NCI-H82 treated with DMSO at 0.1 percent for 48 hours (cell line): ENCODE data around the gene PLCB2.
A peak's percentile ranks its signal among the peaks of the same experiment; 100 is the strongest.

Experiments used
- DNase-seq: peaks from one replicate; lab custom pipeline; 2025; ENCODE audit not compliant: unreplicated experiment; lab: John Stamatoyannopoulos, UW

PLCB2 gene

GRCh38 chr15:40342416-40343320 is 34.9 kb upstream of the PLCB2 start:
- no peak for DNase-seq

GRCh38 chr15:40340740-40341400 is 33.1 kb upstream of the PLCB2 start, which contains the start of gene CCDC9B:
TSS of gene CCDC9B (minus strand) at chr15:40340939. CDS start at chr15:40340819, 120 bp downstream.
- peak; percentile 28 for DNase-seq

DNA sequence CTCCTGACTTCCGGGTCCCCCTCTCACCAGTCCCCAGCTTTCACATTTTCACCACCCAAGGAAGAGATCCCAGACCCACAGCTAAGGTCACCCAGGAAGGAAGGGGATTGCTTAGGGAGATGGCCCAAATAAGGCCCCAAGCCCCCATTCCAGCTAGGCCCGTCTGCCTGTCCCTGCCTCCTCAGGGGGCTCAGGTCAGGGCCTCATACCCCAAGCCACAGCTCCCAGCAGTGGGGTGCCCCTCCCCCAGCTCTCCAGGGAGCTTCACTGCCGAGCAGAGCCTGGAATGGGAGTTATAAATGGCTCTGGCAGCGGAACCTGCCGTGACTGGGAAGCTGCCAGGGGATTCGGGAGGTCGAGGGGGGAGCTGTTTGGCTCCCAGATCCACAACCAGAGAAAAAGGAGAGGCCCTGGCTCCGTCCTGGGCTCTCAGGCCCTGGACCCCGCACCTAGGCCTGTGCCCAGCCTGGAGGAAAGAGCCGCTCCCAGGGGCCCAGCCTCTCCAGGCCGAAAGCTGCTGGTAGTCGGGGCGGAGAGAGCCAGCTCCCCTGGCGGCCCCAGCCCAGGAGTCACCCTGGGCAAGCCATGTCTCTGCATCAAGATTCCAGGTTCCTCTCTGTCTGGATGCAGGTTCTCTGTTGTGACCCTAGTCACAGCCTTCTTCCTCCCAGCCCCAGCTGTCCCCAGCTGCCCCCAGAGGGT is 32.5 kb upstream of the PLCB2 start:
- no peak for DNase-seq

DNA sequence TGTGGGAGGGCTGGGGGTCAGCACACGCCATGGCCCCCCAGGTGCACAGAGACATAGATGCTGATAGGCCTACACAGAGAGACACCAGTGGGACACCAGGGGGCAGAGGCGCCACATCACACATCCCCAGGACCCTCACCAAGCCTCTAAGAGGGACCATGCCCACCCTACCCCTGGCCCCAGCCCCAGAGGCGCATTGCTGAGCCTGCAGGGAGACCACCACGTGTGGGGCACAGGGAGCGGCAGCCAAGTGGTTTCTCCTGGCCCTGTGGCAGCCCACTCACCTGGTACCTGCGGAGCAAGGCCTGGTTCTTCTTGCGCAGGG is 31.8 kb upstream of the PLCB2 start:
- no peak for DNase-seq

DNA sequence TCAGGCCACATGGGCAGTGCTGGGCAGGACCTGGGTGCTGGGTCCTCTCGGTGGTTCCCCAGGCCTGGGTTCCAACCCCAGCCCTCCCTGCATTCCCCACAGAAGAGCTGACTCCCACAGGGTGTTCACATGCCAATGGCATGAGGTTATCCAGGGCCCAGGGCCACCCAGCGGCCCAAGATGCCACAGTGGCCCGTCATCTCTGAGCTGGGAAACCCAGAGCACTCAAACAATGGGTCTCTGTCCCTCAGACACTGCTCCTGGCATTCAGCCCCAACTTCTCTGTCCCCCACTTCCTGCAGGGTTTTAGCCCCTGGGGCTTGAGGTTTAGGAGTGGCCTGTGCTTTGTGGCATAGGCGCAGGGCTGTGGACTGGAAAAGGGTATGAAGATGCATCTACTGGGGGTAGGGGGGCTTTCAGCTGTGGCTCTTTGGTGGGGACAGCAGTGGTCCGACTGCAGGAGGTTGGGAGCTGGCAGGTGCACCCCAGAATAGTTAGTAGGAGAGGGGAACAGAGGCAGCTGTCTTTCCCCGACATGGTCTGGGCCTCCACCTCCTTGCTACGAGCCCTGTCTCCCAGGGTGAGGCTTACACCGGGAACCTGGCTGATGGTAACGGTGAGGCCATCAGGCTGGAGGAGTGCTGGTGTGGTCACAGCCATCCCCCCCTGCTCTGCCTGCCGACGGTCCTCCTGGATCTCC is 31.3 kb upstream of the PLCB2 start:
- DNase-seq, result no peak

GRCh38 chr15:40338041-40338657 is 30.4 kb upstream of the PLCB2 start:
- DNase-seq, result no peak

- no peak for DNase-seq
These were observed 29.9 kb upstream of the PLCB2 start for GRCh38 chr15:40337597-40337996.

DNA sequence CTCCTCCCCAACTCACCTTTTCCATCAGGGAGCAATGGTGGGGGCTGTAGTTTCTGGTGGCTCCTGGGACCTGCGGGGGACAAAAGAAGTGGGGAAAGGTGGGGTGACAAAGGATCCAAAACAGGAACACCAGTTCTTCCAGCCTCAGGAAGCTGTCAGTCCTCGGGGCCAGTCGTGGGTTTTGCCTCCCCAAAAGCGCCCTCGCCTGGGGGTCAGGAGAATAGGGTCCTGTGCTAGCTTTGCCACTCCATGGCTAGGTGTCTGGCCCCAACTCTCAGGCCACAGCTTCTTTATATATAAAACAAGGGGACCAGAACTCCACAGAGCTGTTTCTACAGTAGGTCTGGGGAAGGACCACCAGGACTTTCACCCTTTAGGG is 29.0 kb upstream of the PLCB2 start:
- DNase-seq, result no peak

DNA sequence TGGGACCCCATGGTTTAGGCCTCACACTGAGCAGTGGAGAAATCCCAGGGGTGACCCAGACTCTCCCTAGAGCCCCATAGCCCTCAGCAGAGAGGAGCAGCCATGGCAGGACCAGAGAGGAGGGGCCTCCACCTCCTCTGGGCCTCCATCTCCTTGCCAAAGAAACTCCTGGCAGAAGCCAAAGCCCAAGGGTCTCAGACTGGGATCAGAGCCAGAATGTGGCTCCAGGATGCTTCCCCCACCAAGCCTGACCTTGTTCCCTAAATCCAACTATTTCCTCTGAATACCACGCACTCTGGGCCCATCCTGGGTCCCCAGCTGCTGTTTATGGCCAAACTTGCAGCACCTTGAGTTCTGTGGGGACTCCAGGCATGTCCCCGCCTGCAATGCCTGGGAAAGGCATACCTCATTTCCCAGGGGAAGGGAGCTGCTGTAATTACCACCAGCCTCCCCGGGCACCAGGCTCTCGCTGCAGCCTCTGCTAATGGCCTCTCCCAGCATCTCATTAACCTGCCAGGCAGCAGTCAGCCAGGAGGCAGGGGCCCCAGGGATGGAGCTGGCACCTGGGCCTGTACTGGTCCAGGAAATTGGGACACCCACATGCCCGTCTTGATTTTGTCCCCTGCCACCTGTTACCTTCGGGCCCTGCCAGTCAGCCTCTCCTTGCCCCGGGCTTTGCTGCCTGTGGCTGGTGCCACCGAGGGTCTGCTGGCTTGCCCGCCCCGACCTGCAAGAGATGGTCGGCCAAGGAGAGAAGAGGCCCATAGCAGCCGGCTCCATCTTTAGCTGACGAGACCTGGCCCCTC is 28.4 kb upstream of the PLCB2 start:
- no peak for DNase-seq

DNA sequence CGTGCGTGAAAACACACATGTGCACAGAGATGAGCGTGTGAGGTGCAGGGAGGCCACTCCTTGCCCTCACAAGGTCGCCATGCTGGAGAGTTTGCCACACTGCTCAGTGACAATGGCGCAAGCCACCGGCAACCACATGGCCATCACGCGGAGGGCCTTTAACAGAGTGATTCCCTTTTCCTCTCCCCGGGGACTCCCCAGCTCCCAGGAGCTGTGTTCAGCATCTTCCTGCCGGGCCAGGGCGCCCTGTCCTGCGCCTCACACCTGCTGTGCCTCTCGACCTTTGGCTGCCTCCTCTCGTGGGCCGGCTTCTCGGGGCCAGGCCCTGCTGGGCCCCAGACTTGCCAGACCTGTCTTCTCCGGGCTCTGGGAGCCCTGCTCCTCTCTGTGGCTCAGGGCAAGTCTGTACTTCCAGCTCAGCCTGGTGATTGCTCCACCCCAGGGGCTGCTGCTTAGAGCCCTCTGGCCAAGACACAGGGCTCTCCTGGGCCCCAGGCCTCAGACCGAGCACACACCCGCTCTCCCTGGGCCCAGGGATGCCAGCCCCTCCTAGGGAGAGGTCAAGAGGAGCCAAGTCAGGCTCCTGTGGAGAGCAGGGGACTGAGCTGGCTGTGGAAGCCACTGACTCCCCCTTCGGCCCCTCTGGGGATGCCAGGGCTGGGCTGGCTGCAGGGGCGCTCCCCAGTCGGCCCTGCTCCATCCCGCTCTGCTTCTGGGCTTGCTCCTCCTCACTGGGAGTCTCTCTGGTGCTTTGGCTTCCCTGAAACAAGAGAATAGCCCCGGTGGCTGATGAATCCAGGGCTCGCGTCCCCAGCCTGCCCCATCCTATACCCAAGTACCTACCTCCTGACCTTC is 27.4 kb upstream of the PLCB2 start:
- no peak for DNase-seq

GRCh38 chr15:40334541-40334940 is 26.8 kb upstream of the PLCB2 start:
- DNase-seq, result no peak

- peak; percentile 41 for DNase-seq
These were observed 26.3 kb upstream of the PLCB2 start for GRCh38 chr15:40333922-40334492.

DNA sequence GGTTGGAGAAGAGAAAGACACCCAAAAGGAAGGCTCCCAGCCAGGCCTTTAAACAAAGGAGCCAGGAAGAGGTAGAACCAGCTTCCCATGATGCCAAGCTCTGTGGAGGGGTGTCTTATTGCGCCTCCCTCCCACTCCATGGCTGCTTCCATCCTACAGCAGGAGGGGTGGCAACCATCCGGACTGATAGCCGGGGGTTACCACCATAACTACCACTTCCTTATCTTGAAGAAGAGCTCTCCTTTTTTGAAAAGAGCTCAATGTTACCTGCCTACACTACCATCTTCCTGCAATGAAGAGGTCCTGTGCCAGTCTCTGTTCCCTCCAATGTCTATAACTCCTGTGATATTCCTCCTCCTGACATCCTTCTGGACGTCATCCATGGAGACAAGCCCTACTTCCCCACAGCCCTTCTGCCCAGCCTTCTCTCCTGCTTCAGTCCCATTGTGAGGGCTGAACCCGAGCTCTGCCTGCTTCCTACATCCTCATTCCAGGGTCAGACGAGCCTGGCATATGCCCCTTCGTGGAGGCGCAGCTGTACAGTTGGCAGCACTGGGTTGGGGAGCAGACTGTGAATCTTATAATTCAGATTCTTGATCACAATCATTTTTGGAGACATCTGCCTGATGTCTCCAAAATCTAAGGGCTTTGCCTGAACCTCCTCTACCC is 24.5 kb upstream of the PLCB2 start:
- DNase-seq, result no peak

GRCh38 chr15:40331637-40332036 is 23.9 kb upstream of the PLCB2 start:
- no peak for DNase-seq

DNA sequence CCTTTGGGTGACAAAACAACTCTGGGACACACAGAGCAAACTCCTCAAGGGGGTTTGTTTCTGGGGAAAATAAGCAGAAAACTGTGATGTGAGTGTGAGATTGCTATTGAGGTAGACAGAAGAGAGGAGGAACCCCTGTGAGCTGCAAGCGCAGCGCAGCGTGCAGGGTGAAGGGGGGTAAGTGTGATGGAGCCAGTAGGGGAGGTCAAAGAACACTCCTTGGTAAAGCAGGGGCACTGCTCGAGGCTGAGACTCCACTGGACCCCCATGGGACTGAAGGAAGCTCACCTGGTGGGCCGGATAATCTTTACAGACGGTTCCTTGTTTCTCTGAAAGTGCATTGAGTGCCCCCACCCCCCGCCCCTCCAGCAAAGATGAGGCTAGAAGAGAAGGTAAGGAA is 23.3 kb upstream of the PLCB2 start:
- DNase-seq, result no peak

DNA sequence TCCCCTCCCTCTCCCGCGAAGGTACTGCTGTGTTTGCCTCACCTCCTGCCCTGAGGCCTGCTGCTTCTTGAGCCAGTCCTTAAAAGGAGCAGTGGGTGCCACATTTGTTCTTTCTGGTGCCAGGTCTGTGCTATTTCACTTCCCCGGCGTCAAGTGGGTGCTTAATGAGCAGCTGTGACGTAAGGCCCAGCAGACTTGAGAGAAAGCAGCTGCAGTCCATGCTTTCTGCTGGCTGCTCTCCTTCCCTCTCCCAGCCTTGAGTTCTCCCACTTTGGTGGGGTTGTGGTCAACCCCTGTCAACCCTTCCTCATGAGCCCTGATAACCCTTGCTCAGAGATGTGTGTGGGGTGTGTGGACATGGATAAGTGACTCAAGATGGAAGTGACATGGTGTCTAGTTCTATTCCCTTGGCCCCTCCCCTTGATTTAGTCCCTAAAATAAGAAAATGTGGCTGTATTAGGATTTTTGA is 22.7 kb upstream of the PLCB2 start:
- DNase-seq, result no peak

GRCh38 chr15:40329804-40330203 is 22.1 kb upstream of the PLCB2 start:
- DNase-seq, result no peak

- DNase-seq, result no peak
These were observed 21.0 kb upstream of the PLCB2 start for GRCh38 chr15:40328751-40329150.
